Neural progenitor cell (in vitro differentiated cells): ENCODE results near the gene TUBA3E.
"Not testable (repeated sequence)": the region's sequence is repeated elsewhere in the genome, so short reads cannot be mapped to it uniquely, and the experiment has no call there.

ENCODE experiments used
- CTCF ChIP-seq: fragments of 200-600 bp; sonication (generic); IDR thresholded peaks from 2 replicates; pipeline ENCODE4 v1.5.1; 2017; ENCODE audit warnings: antibody characterized with exemption, mild to moderate bottlenecking
- EZH2 ChIP-seq: fragments of 200-600 bp; sonication (generic); IDR thresholded peaks from 2 replicates; pipeline ENCODE4 v1.6.1; 2017; ENCODE audit warnings: antibody characterized with exemption, mild to moderate bottlenecking, moderate library complexity
- EZH2phosphoT487 ChIP-seq: fragments of 200-600 bp; sonication (generic); IDR thresholded peaks from 2 replicates; pipeline ENCODE4 v1.6.1; 2017; ENCODE audit warnings: antibody characterized with exemption

GRCh38 chr2:130222523-130222922 is 24.3 kb upstream of the TUBA3E start:
- not testable (repeated sequence) for TF ChIP-seq CTCF, EZH2, EZH2phosphoT487
